Uterus (tissue), 4 donors: Measurements from ENCODE around the gene PDE4D. TPM values are rescaled to one million over a fixed set of nuclear protein-coding genes. Genes with fewer than 3 reads are reported as not detected.

Experiments
- DNase-seq, 2 donors: peaks; one replicate each; pipeline ENCODE4 v3.0.0-alpha.2; 2019 to 2020
- H3K27ac ChIP-seq, 2 donors: fragments of 200-600 bp; sonication (generic); 1 replicate in 1 of 2; 2 replicates in 1 of 2; pipeline ENCODE4 v1.5.1; 2016 to 2018
- H3K27me3 ChIP-seq, 2 donors: fragments of 200-600 bp; sonication (generic); one replicate each; pipeline ENCODE4 v1.5.1; 2018 to 2019; ENCODE audit warnings: control low read depth in 1 of 2
- H3K36me3 ChIP-seq, 2 donors: fragments of 200-600 bp; sonication (generic); one replicate each; pipeline ENCODE4 v1.5.1; 2019; ENCODE audit warnings: control low read depth in 1 of 2
- H3K4me1 ChIP-seq, 2 donors: fragments of 200-600 bp; sonication (generic); one replicate each; pipeline ENCODE4 v1.5.1; 2018 to 2019; ENCODE audit warnings: control low read depth in 1 of 2
- H3K4me3 ChIP-seq, 2 donors: fragments of 200-600 bp; sonication (generic); 1 replicate in 1 of 2; 2 replicates in 1 of 2; pipeline ENCODE4 v1.5.1; 2018 to 2019; ENCODE audit warnings: mild to moderate bottlenecking in 1 of 2
- H3K9me3 ChIP-seq, 2 donors: fragments of 200-600 bp; sonication (generic); one replicate each; pipeline ENCODE4 v1.5.1; 2019; ENCODE audit warnings: control low read depth in 1 of 2
- CTCF ChIP-seq, 4 experiments: fragments of 200-600 bp in 2 of 4; fragments of 450-650 bp in 2 of 4; sonication (generic) in 2 of 4; IDR thresholded peaks; one replicate each; pipeline ENCODE4 v1.5.1; 2016 to 2019; ENCODE audit warnings: antibody characterized with exemption in 4 of 4, mild to moderate bottlenecking in 2 of 4, moderate library complexity in 1 of 4
- POLR2A ChIP-seq, 2 donors: fragments of 450-650 bp; IDR thresholded peaks; one replicate each; pipeline ENCODE4 v1.6.1; 2016; ENCODE audit warnings: antibody characterized with exemption in 2 of 2, mild to moderate bottlenecking in 1 of 2, moderate library complexity in 1 of 2
- intact Hi-C: fragments of 100-400 bp; cut with DNase I; formaldehyde crosslinking; loops from one replicate; pipeline ENCODE4 v1.15.1; 2023; ENCODE audit warnings: low total_unique reads
- total RNA-seq, 4 donors: library from RNA; depleted of rRNA in 3 of 4; stranded (reverse); fragments of >200 nt in 3 of 4; gene quantifications; one replicate each; pipeline versions ENCODE4 v1.1.0 to v1.2.4, GENCODE V29; 2014 to 2023
- donor health status: DM: yes; HTN: yes; CAD: no.

PDE4D gene
- total RNA-seq, 4 donors from 2014 or later, result 27.1 to 77.0 (median 45.8) TPM

- H3K36me3 ChIP-seq, result no peaks in the 10 kb centered on the region
- no peak overlapping the region for H3K27ac ChIP-seq
- no peaks in the 10 kb centered on the region for H3K9me3 ChIP-seq
- no peak overlapping the region for H3K4me3 ChIP-seq
- H3K27me3 ChIP-seq, result no peaks in the 10 kb centered on the region
- H3K4me1 ChIP-seq, result no peaks in the 10 kb centered on the region
- DNase-seq, result no peak
- intact Hi-C loops, result no loop called here
- TF ChIP-seq POLR2A (IDR thresholded peaks at IDR 0.05) (no peak), CTCF (IDR thresholded peaks at IDR 0.05) (no peak)
These were observed 335.0 kb downstream of the PDE4D start for GRCh38 chr5:59558501-59558900.

GRCh38 chr5:59557572-59557971 is 336.0 kb downstream of the PDE4D start:
- intact Hi-C loops, result no loop called here
- Histone ChIP-seq H3K9me3 (no peaks in the 10 kb centered on the region), H3K4me3 (no peak overlapping the region), H3K27ac (no peak overlapping the region), H3K4me1 (no peaks in the 10 kb centered on the region), H3K27me3 (no peaks in the 10 kb centered on the region), H3K36me3 (no peaks in the 10 kb centered on the region)
- no peak for DNase-seq
- TF ChIP-seq POLR2A (IDR thresholded peaks at IDR 0.05), result no peak
- no peak for TF ChIP-seq CTCF (IDR thresholded peaks at IDR 0.05)

- H3K4me3 ChIP-seq, result no peak overlapping the region
- DNase-seq, result no peak
- H3K27me3 ChIP-seq, result no peaks in the 10 kb centered on the region
- H3K36me3 ChIP-seq, result no peaks in the 10 kb centered on the region
- H3K4me1 ChIP-seq, result no peaks in the 10 kb centered on the region
- H3K27ac ChIP-seq, result no peak overlapping the region
- TF ChIP-seq CTCF (IDR thresholded peaks at IDR 0.05), result no peak
- intact Hi-C loops, result no loop called here
- H3K9me3 ChIP-seq, result no peaks in the 10 kb centered on the region
These were observed 337.9 kb downstream of the PDE4D start for GRCh38 chr5:59555596-59555995.

GRCh38 chr5:59554501-59554900 is 339.0 kb downstream of the PDE4D start:
- no peaks in the 10 kb centered on the region for H3K4me1 ChIP-seq
- no peaks in the 10 kb centered on the region for H3K27me3 ChIP-seq
- intact Hi-C loops, result no loop called here
- no peaks in the 10 kb centered on the region for H3K36me3 ChIP-seq
- H3K9me3 ChIP-seq, result no peaks in the 10 kb centered on the region
- H3K4me3 ChIP-seq, result no peak overlapping the region
- DNase-seq, result no peak
- TF ChIP-seq CTCF (IDR thresholded peaks at IDR 0.05) (no peak), POLR2A (IDR thresholded peaks at IDR 0.05) (no peak)
- no peak overlapping the region for H3K27ac ChIP-seq

- Histone ChIP-seq H3K27ac (no peak overlapping the region), H3K9me3 (no peaks in the 10 kb centered on the region), H3K36me3 (no peaks in the 10 kb centered on the region), H3K27me3 (no peaks in the 10 kb centered on the region), H3K4me1 (no peaks in the 10 kb centered on the region), H3K4me3 (no peak overlapping the region)
- intact Hi-C loops, result no loop called here
- no peak for DNase-seq
- TF ChIP-seq CTCF (IDR thresholded peaks at IDR 0.05) (no peak), POLR2A (IDR thresholded peaks at IDR 0.05) (no peak)
These were observed 339.5 kb downstream of the PDE4D start for GRCh38 chr5:59553992-59554391.
